ENCODE data around the gene KAT8. TPM values are rescaled to one million over a fixed set of nuclear protein-coding genes. Genes with fewer than 3 reads are reported as not detected.

KAT8 gene
- total and polyA plus RNA-seq, 2 of the 13 experiments (the other 11 are each of a cell fraction or from before 2014, with no cell fraction given), result 79.0 to 84.2 TPM

GRCh38 chr16:31072540-31073141, 44.8 kb upstream of the KAT8 start (continued):
- no peak for TF ChIP-seq HMGA1 (CRISPR knock-in tag; conservative IDR thresholded peaks at IDR 0.05)
- peak; percentile 77; the same call in 1 of the 2 replicates for TF ChIP-seq ZNF670 (CRISPR knock-in tag; IDR thresholded peaks at IDR 0.05; ENCODE audit: borderline replicate concordance)
- TF ChIP-seq ZMYM2 (CRISPR knock-in tag; IDR thresholded peaks at IDR 0.05), result 0 out of 2 replicates have a peak, but pooled peaks have one; percentile 49
- 0 out of 2 replicates have a peak, but pooled peaks have one; percentile 8 for TF ChIP-seq KMT2A (CRISPR knock-in tag; IDR thresholded peaks at IDR 0.05)
- TF ChIP-seq ZNF331 (CRISPR knock-in tag; IDR thresholded peaks at IDR 0.05), result no peak
- no peak for TF ChIP-seq NCOA2 (CRISPR knock-in tag; IDR thresholded peaks at IDR 0.05)
- no peak for TF ChIP-seq CBX2 (IDR thresholded peaks at IDR 0.05; ENCODE audit: low read depth, low read length)
- no peak for TF ChIP-seq CBX2 (CRISPR knock-in tag; IDR thresholded peaks at IDR 0.05; ENCODE audit: low read depth)
- peak; percentile 73; the same call in 1 of the 2 replicates for TF ChIP-seq ZNF33A (CRISPR knock-in tag; IDR thresholded peaks at IDR 0.05; ENCODE audit: borderline replicate concordance)
- peak; percentile 0; the same call in 1 of the 2 replicates for TF ChIP-seq TARDBP (CRISPR knock-in tag; IDR thresholded peaks at IDR 0.05)
- no peak for TF ChIP-seq NFKBIZ (CRISPR knock-in tag; IDR thresholded peaks at IDR 0.05)
- no peak for TF ChIP-seq ATF7 (IDR thresholded peaks at IDR 0.05)
- no peak for TF ChIP-seq ATF7 (CRISPR knock-in tag; IDR thresholded peaks at IDR 0.05)
- TF ChIP-seq ZFP90 (CRISPR knock-in tag; IDR thresholded peaks at IDR 0.05; ENCODE audit: borderline replicate concordance), result no peak; the same call in 1 of the 2 replicates
- TF ChIP-seq FOSL2 (CRISPR knock-in tag; IDR thresholded peaks at IDR 0.05), result peak; percentile 9; the same call in 1 of the 2 replicates
- no peak for TF ChIP-seq MYC (CRISPR knock-in tag; IDR thresholded peaks at IDR 0.05; ENCODE audit: borderline replicate concordance)
- TF ChIP-seq MXI1 (IDR thresholded peaks at IDR 0.05; ENCODE audit: borderline replicate concordance, low read depth, low read length), result no peak
- TF ChIP-seq PATZ1 (CRISPR knock-in tag; IDR thresholded peaks at IDR 0.05), result no peak
- TF ChIP-seq, protein P1, sequence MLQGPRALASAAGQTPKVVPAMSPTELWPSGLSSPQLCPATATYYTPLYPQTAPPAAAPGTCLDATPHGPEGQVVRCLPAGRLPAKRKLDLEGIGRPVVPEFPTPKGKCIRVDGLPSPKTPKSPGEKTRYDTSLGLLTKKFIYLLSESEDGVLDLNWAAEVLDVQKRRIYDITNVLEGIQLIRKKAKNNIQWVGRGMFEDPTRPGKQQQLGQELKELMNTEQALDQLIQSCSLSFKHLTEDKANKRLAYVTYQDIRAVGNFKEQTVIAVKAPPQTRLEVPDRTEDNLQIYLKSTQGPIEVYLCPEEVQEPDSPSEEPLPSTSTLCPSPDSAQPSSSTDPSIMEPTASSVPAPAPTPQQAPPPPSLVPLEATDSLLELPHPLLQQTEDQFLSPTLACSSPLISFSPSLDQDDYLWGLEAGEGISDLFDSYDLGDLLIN (CRISPR knock-in tag; IDR thresholded peaks at IDR 0.05; ENCODE audit: borderline replicate concordance), result no peak
- no peak for TF ChIP-seq MBD4 (IDR thresholded peaks at IDR 0.05; ENCODE audit: borderline replicate concordance, low read length)
- no peak for TF ChIP-seq CENPT (CRISPR knock-in tag; IDR thresholded peaks at IDR 0.05; ENCODE audit: low read depth)
- TF ChIP-seq KAT7 (CRISPR knock-in tag; IDR thresholded peaks at IDR 0.05; ENCODE audit: borderline replicate concordance), result no peak
- peak; percentile 65; the same call in 1 of the 2 replicates for TF ChIP-seq AHDC1 (CRISPR knock-in tag; IDR thresholded peaks at IDR 0.05; ENCODE audit: borderline replicate concordance)

Measured in HepG2 (cell line).